IPS-18a (cell line): ENCODE measurements around the gene KLHL1.

Experiments used
- H3K27ac ChIP-seq: one replicate; pipeline ENCODE4 v1.5.1; 2013; ENCODE audit warnings: low read length
- H3K27me3 ChIP-seq: one replicate; pipeline ENCODE4 v1.6.1; 2013; ENCODE audit warnings: mild to moderate bottlenecking, low read length; ENCODE audit not compliant: control insufficient read depth, insufficient read depth
- H3K36me3 ChIP-seq: one replicate; pipeline ENCODE4 v1.6.1; 2013; ENCODE audit warnings: low read depth, low read length; ENCODE audit not compliant: control insufficient read depth
- H3K4me1 ChIP-seq: one replicate; pipeline ENCODE4 v1.6.1; 2013; ENCODE audit warnings: low read depth, low read length; ENCODE audit not compliant: control insufficient read depth
- H3K4me3 ChIP-seq: one replicate; pipeline ENCODE4 v1.5.1; 2013; ENCODE audit warnings: low read length
- H3K9ac ChIP-seq: one replicate; pipeline ENCODE4 v1.6.1; 2013; ENCODE audit warnings: mild to moderate bottlenecking, low read length, moderate library complexity
- H3K9me3 ChIP-seq: one replicate; pipeline ENCODE4 v1.6.1; 2013; ENCODE audit warnings: low read depth, low read length; ENCODE audit not compliant: control insufficient read depth

KLHL1 gene

DNA sequence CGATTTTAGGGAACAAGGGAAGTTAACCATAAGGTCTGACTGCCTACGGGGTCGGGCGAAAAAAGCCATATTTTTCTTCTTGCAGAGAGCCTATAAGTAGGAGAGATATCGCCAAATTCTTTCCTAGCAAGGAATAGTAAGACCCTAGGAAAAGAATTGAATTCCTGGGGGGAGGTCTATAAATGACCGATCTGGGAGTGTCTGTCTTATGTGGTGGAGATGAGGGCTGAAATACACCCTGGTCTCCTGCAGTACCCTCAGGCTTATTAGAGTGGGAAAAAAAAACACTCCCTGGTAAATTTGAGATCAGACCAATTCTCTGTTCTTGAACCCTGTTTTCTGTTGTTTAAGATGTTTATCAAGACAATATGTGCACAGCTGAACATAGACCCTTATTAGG lies 448.1 kb downstream of the KLHL1 start:
- no peak overlapping the region for H3K27ac ChIP-seq
- H3K9ac ChIP-seq, result no peak overlapping the region
- H3K4me3 ChIP-seq, result no peak overlapping the region
- no peaks in the 10 kb centered on the region for H3K4me1 ChIP-seq
- no peaks in the 10 kb centered on the region for H3K27me3 ChIP-seq
- H3K9me3 ChIP-seq, result peaks cover 6% of the 10 kb centered on the region
- no peaks in the 10 kb centered on the region for H3K36me3 ChIP-seq

- H3K4me3 ChIP-seq, result no peak overlapping the region
- no peak overlapping the region for H3K9ac ChIP-seq
- no peaks in the 10 kb centered on the region for H3K36me3 ChIP-seq
- peaks cover 6% of the 10 kb centered on the region for H3K9me3 ChIP-seq
- no peaks in the 10 kb centered on the region for H3K27me3 ChIP-seq
- H3K27ac ChIP-seq, result no peak overlapping the region
- no peaks in the 10 kb centered on the region for H3K4me1 ChIP-seq
Observed at GRCh38 chr13:69657676-69658075, 450.6 kb downstream of the KLHL1 start.

DNA sequence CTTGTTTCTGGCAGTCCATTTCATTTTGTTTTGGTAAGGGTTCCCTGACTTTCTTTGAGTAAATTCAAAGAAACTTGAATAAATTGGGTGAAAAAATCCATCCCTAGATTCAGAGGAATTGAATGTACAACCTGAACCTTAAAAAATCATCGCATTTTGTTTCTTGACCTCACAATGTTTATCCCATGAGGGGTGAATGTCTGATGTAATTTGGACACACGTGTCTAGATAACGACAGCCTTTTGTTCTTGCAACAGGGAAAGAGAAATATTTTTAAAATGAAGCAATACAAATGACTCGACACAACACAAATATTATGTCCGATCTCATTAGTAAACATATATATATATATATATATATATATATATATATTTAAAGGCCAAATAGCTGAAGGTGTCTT lies 453.9 kb downstream of the KLHL1 start:
- Histone ChIP-seq H3K4me3 (no peak overlapping the region), H3K36me3 (no peaks in the 10 kb centered on the region), H3K4me1 (no peaks in the 10 kb centered on the region), H3K9me3 (no peaks in the 10 kb centered on the region), H3K9ac (no peak overlapping the region), H3K27me3 (no peaks in the 10 kb centered on the region), H3K27ac (no peak overlapping the region)
